Omental fat pad (tissue), 4 donors: ENCODE results near the gene LAMC1. TPM values are rescaled to one million over a fixed set of nuclear protein-coding genes. Genes with fewer than 3 reads are reported as not detected.

Source experiments
- ATAC-seq: fragments of 150-250 bp; one replicate; pipeline ENCODE4 v1.9.1; 2016; ENCODE audit warnings: mild to moderate bottlenecking, moderate library complexity; ENCODE audit not compliant: low FRiP score
- DNase-seq: peaks from one replicate; pipeline ENCODE4 v3.0.0-alpha.2; 2019; ENCODE audit warnings: low spot score
- total RNA-seq, 4 donors: library from RNA; depleted of rRNA; stranded (reverse); fragments of >200 nt; gene quantifications; one replicate each; pipeline ENCODE4 v1.1.0, GENCODE V29; 2016
- TF ChIP-seq, protein P1 (sequence below), 3 donors: fragments of 450-650 bp; IDR thresholded peaks; one replicate each; pipeline ENCODE4 v1.5.1; 2016 to 2017; ENCODE audit warnings: antibody characterized with exemption in 3 of 3, mild to moderate bottlenecking in 3 of 3, moderate library complexity in 2 of 3

Gene LAMC1
- total RNA-seq, 4 donors from 2014 or later = 377 to 829 (median 461) TPM

- ATAC-seq (no peak), DNase-seq (no peak)
- TF ChIP-seq, protein P1, sequence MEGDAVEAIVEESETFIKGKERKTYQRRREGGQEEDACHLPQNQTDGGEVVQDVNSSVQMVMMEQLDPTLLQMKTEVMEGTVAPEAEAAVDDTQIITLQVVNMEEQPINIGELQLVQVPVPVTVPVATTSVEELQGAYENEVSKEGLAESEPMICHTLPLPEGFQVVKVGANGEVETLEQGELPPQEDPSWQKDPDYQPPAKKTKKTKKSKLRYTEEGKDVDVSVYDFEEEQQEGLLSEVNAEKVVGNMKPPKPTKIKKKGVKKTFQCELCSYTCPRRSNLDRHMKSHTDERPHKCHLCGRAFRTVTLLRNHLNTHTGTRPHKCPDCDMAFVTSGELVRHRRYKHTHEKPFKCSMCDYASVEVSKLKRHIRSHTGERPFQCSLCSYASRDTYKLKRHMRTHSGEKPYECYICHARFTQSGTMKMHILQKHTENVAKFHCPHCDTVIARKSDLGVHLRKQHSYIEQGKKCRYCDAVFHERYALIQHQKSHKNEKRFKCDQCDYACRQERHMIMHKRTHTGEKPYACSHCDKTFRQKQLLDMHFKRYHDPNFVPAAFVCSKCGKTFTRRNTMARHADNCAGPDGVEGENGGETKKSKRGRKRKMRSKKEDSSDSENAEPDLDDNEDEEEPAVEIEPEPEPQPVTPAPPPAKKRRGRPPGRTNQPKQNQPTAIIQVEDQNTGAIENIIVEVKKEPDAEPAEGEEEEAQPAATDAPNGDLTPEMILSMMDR (IDR thresholded peaks at IDR 0.05) = no peak
Measured at GRCh38 chr1:183161391-183161790, 138.2 kb downstream of the LAMC1 start.

- no peak for ATAC-seq
- TF ChIP-seq, protein P1 (IDR thresholded peaks at IDR 0.05) = no peak
- no peak for DNase-seq
Measured at GRCh38 chr1:183163316-183163715, 140.1 kb downstream of the LAMC1 start.

DNA sequence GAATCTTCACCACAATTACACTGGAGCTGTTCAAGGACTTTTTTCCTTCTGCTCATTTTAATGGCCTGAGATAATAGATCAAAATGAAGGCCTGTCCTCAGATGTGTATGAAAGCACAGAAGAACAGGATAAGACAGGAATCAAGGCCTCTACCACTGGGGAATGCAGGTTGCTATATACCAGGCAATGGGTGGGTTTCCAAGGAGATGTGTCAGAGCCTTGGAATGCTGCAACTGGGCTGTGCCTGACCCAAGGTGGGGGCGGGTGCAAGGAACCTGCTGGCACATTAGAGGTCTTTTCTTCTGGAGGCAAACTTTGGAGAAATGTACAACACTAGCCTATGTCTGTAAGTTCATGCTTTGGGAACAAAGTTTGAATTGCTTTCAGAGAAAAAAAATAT is 141.1 kb downstream of the LAMC1 start:
- ATAC-seq = peak; percentile 75
- TF ChIP-seq, protein P1 (IDR thresholded peaks at IDR 0.05) = no peak
- no peak for DNase-seq

GRCh38 chr1:183164963-183165362 is 141.7 kb downstream of the LAMC1 start:
- no peak for DNase-seq
- ATAC-seq = no peak
- TF ChIP-seq, protein P1 (IDR thresholded peaks at IDR 0.05) = no peak

GRCh38 chr1:183165456-183165855 is 142.2 kb downstream of the LAMC1 start:
- TF ChIP-seq, protein P1 (IDR thresholded peaks at IDR 0.05) = no peak
- no peak for ATAC-seq
- no peak for DNase-seq

- ATAC-seq (no peak), DNase-seq (no peak)
- TF ChIP-seq, protein P1 (IDR thresholded peaks at IDR 0.05) = no peak
Measured at GRCh38 chr1:183166454-183166853, 143.2 kb downstream of the LAMC1 start.

DNA sequence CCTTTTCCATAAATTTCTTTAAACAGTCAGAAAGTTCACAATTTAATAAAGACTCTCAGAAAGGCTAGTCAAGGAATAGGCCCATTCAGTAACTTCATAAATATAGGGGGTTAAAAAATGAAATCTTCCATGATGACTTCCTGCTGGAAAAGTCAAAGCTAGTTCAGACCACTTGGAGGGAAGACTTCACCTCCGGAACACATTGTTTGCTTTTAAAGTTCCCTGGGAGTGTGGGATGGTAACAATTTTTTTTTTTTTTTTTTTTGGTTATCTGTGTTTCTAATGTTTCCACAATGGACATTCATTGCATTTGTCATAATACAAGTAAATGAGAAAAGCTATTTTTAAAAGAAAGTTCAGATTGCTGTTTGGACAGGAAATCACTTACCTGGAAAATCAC is 144.5 kb downstream of the LAMC1 start:
- TF ChIP-seq, protein P1 (IDR thresholded peaks at IDR 0.05) = no peak
- no peak for ATAC-seq

More for the DNA sequence above, 144.5 kb downstream of the LAMC1 start:
- no peak for DNase-seq
